ENCODE data around the gene ANO3.

- TF ChIP-seq EZH2 (IDR thresholded peaks at IDR 0.05; ENCODE audit: low read length, unreplicated experiment), result no peak
- TF ChIP-seq, protein P1, sequence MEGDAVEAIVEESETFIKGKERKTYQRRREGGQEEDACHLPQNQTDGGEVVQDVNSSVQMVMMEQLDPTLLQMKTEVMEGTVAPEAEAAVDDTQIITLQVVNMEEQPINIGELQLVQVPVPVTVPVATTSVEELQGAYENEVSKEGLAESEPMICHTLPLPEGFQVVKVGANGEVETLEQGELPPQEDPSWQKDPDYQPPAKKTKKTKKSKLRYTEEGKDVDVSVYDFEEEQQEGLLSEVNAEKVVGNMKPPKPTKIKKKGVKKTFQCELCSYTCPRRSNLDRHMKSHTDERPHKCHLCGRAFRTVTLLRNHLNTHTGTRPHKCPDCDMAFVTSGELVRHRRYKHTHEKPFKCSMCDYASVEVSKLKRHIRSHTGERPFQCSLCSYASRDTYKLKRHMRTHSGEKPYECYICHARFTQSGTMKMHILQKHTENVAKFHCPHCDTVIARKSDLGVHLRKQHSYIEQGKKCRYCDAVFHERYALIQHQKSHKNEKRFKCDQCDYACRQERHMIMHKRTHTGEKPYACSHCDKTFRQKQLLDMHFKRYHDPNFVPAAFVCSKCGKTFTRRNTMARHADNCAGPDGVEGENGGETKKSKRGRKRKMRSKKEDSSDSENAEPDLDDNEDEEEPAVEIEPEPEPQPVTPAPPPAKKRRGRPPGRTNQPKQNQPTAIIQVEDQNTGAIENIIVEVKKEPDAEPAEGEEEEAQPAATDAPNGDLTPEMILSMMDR (conservative IDR thresholded peaks at IDR 0.05; ENCODE audit: low read depth, low read length), result no peak
- TF ChIP-seq EZH2phosphoT487 (IDR thresholded peaks at IDR 0.05; ENCODE audit: borderline replicate concordance, low read length), result no peak
Measured at GRCh38 chr11:26326793-26327400, 5.0 kb upstream of the ANO3 start.

Data from PC-3 (cell line).